SK-N-SH treated with all-trans-retinoic acid at 6 μM for 48 hours (cell line): ENCODE measurements around the gene HIP1.
"Not testable (repeated sequence)": the region's sequence is repeated elsewhere in the genome, so short reads cannot be mapped to it uniquely, and the experiment has no call there.

ENCODE experiments used
- ATAC-seq: fragments of 200-7000 bp; cut with Tn5 transposase; 3 replicates; pipeline ENCODE4 v1.9.1; 2020; ENCODE audit warnings: mild to moderate bottlenecking, moderate library complexity
- ARNTL ChIP-seq: fragments of 450-650 bp; formaldehyde crosslinking; IDR thresholded peaks from 2 replicates; pipeline ENCODE4 v1.5.0; 2020; ENCODE audit warnings: low read depth, mild to moderate bottlenecking, moderate library complexity, borderline replicate concordance
- CREB5 ChIP-seq: fragments of 250-450 bp; sonication (Bioruptor Pico); IDR thresholded peaks from 2 replicates; pipeline ENCODE4 v1.5.1; 2020; ENCODE audit warnings: low read depth, mild to moderate bottlenecking, moderate library complexity
- CSDC2 ChIP-seq: fragments of 250-450 bp; sonication (Bioruptor Pico); IDR thresholded peaks from 2 replicates; pipeline ENCODE4 v1.5.0; 2020; ENCODE audit warnings: mild to moderate bottlenecking, moderate library complexity
- ESRRG ChIP-seq: fragments of 250-450 bp; sonication (Bioruptor Pico); IDR thresholded peaks from 2 replicates; pipeline ENCODE4 v1.6.1; 2021; ENCODE audit warnings: mild to moderate bottlenecking
- ISL1 ChIP-seq: fragments of 250-450 bp; sonication (Bioruptor Pico); IDR thresholded peaks from 2 replicates; pipeline ENCODE4 v2.1.2; 2022; ENCODE audit warnings: mild to moderate bottlenecking, moderate library complexity
- PATZ1 ChIP-seq: fragments of 250-450 bp; sonication (Bioruptor Pico); IDR thresholded peaks from 2 replicates; pipeline ENCODE4 v1.8.0; 2020; ENCODE audit warnings: mild to moderate bottlenecking, moderate library complexity, borderline replicate concordance
- PPARA ChIP-seq: fragments of 250-450 bp; sonication (Bioruptor Pico); IDR thresholded peaks from 2 replicates; pipeline ENCODE4 v1.5.0; 2020; ENCODE audit warnings: mild to moderate bottlenecking, borderline replicate concordance
- RARB ChIP-seq: fragments of 250-450 bp; sonication (Bioruptor Pico); IDR thresholded peaks from 2 replicates; pipeline ENCODE4 v1.8.0; 2021; ENCODE audit warnings: mild to moderate bottlenecking, moderate library complexity
- SNAI2 ChIP-seq: fragments of 250-450 bp; sonication (Bioruptor Pico); IDR thresholded peaks from 2 replicates; pipeline ENCODE4 v1.5.0; 2020; ENCODE audit warnings: mild to moderate bottlenecking, moderate library complexity
- TOX ChIP-seq: fragments of 250-450 bp; sonication (Bioruptor Pico); IDR thresholded peaks from 2 replicates; pipeline ENCODE4 v1.8.0; 2021; ENCODE audit warnings: mild to moderate bottlenecking, moderate library complexity, borderline replicate concordance
- TSHZ2 ChIP-seq: fragments of 250-450 bp; sonication (Bioruptor Pico); IDR thresholded peaks from 2 replicates; pipeline ENCODE4 v1.5.0; 2020; ENCODE audit warnings: mild to moderate bottlenecking, moderate library complexity
- ZC3H10 ChIP-seq: fragments of 250-450 bp; sonication (Bioruptor Pico); IDR thresholded peaks from 2 replicates; pipeline ENCODE4 v1.5.1; 2021; ENCODE audit warnings: mild to moderate bottlenecking, moderate library complexity
- ZNF565 ChIP-seq: fragments of 450-650 bp; formaldehyde crosslinking; conservative IDR thresholded peaks from 2 replicates; pipeline ENCODE4 v1.5.0; 2020; ENCODE audit warnings: low read depth, mild to moderate bottlenecking, moderate library complexity
- ZNF70 ChIP-seq: fragments of 450-650 bp; formaldehyde crosslinking; IDR thresholded peaks from 2 replicates; pipeline ENCODE4 v1.5.0; 2020; ENCODE audit warnings: mild to moderate bottlenecking, moderate library complexity
- ZNF8 ChIP-seq: fragments of 450-650 bp; formaldehyde crosslinking; IDR thresholded peaks from 2 replicates; pipeline ENCODE4 v1.5.0; 2020; ENCODE audit warnings: mild to moderate bottlenecking, moderate library complexity
- TF ChIP-seq, protein P1 (sequence below): fragments of 250-450 bp; sonication (Bioruptor Pico); IDR thresholded peaks from 2 replicates; pipeline ENCODE4 v1.8.0; 2021; ENCODE audit warnings: low read depth, mild to moderate bottlenecking, moderate library complexity, borderline replicate concordance
- TF ChIP-seq, protein P2 (sequence below): fragments of 250-450 bp; sonication (Bioruptor Pico); IDR thresholded peaks from 2 replicates; pipeline ENCODE4 v1.5.1; 2021; ENCODE audit warnings: mild to moderate bottlenecking, moderate library complexity

Gene HIP1

DNA sequence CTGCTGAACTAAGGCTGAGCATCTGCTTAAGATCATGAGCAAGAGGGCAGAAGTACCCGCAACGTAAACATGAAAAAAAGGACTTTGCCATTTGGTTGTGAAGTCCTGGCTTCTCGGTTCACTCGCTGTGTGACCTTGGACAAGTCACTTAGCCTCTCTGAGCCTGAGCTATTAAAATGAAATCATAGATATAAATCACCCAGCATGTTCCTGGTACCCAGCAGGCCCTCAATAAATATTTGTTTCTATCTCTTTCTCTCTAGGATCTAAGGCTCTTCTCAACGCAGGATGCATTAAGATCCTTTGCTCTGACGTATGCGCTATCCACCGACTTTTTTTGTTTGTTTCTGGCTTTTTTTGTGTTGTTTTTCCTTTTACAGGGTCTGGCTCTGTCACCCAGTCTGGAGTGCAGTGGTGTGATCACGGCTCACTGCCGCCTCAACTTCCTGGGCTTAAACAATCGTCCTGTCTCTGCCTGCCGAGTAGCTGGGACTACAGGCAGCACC is 6.7 kb downstream of the HIP1 start (continued):
- TF ChIP-seq ESRRG: no peak
- no peak for TF ChIP-seq ISL1

GRCh38 chr7:75729851-75730274 is 8.9 kb downstream of the HIP1 start:
- TF ChIP-seq ISL1 (no peak), TOX (no peak)
- TF ChIP-seq, protein P1, sequence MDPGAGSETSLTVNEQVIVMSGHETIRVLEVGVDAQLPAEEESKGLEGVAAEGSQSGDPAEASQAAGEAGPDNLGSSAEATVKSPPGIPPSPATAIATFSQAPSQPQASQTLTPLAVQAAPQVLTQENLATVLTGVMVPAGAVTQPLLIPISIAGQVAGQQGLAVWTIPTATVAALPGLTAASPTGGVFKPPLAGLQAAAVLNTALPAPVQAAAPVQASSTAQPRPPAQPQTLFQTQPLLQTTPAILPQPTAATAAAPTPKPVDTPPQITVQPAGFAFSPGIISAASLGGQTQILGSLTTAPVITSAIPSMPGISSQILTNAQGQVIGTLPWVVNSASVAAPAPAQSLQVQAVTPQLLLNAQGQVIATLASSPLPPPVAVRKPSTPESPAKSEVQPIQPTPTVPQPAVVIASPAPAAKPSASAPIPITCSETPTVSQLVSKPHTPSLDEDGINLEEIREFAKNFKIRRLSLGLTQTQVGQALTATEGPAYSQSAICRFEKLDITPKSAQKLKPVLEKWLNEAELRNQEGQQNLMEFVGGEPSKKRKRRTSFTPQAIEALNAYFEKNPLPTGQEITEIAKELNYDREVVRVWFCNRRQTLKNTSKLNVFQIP (CRISPR knock-in tag): no peak
- ATAC-seq: no peak

DNA sequence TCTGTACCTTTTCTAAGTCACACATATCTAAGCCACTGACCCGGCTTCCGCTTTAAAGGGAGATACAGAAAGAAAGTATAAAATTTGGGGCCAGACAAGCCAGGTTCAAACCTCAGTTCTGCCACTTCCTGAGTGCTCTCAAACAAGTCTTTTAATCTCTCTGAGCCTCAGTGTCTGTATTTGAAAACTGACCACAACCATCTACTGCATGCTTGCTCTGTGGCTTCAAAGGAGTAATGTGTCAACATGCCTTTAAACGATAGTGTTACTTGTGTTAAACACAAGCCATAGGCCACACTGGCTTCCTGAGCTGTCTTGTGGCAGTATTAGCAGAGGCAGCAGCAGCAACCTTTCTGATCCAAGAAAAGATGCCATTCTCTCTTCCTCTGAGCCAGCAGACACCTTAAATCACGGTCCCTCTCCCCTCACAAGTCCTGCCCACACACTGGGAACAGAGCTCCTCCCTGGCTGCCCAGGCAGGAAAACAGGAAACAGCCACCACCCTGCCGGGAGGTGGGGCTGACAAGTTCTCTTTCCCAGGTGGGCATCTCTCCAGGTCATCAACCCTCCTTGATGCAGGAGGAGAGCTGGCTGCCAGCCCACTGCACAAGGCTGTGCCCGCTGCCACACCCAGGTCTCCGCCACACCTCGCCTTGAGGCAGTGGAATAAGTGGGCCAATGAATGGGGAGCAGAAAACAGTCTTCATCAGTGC is 10.7 kb downstream of the HIP1 start:
- TF ChIP-seq ZNF70 (CRISPR knock-in tag) (no peak), SNAI2 (CRISPR knock-in tag) (no peak), ZC3H10 (CRISPR knock-in tag) (no peak), PPARA (CRISPR knock-in tag) (no peak), ZNF8 (CRISPR knock-in tag) (no peak), ARNTL (CRISPR knock-in tag) (no peak), TSHZ2 (no peak), CREB5 (CRISPR knock-in tag) (no peak), CSDC2 (CRISPR knock-in tag) (no peak), ZNF565 (CRISPR knock-in tag) (no peak), ESRRG (no peak), ISL1 (no peak), RARB (CRISPR knock-in tag) (no peak), PATZ1 (CRISPR knock-in tag) (no peak), TOX (no peak)
- TF ChIP-seq, protein P2, sequence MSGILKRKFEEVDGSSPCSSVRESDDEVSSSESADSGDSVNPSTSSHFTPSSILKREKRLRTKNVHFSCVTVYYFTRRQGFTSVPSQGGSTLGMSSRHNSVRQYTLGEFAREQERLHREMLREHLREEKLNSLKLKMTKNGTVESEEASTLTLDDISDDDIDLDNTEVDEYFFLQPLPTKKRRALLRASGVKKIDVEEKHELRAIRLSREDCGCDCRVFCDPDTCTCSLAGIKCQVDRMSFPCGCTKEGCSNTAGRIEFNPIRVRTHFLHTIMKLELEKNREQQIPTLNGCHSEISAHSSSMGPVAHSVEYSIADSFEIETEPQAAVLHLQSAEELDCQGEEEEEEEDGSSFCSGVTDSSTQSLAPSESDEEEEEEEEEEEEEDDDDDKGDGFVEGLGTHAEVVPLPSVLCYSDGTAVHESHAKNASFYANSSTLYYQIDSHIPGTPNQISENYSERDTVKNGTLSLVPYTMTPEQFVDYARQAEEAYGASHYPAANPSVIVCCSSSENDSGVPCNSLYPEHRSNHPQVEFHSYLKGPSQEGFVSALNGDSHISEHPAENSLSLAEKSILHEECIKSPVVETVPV (CRISPR knock-in tag): no peak
- TF ChIP-seq, protein P1 (CRISPR knock-in tag): no peak
- ATAC-seq: peak; percentile 10; the same call in 1 of the 3 replicates

GRCh38 chr7:75727351-75727750 is 11.4 kb downstream of the HIP1 start:
- not testable (repeated sequence) for ATAC-seq
